Fibroblast of lung (primary cell): Measurements from ENCODE around the gene DAPK3.

ENCODE experiments used
- EZH2 ChIP-seq: IDR thresholded peaks from 2 replicates; pipeline ENCODE4 v1.5.1; 2012; ENCODE audit warnings: low read length, control low read depth, mild to moderate bottlenecking; ENCODE audit errors: missing control alignments
- TF ChIP-seq, protein P1 (sequence below), 2 donors: IDR thresholded peaks in 1 of 2; conservative IDR thresholded peaks in 1 of 2; 1 replicate in 1 of 2; 2 replicates in 1 of 2; pipeline ENCODE4 v1.5.1; 2011 to 2012; ENCODE audit warnings: low read length in 2 of 2, control low read depth in 1 of 2, inconsistent platforms in 1 of 2, low read depth in 1 of 2, mild to moderate bottlenecking in 1 of 2

DNA sequence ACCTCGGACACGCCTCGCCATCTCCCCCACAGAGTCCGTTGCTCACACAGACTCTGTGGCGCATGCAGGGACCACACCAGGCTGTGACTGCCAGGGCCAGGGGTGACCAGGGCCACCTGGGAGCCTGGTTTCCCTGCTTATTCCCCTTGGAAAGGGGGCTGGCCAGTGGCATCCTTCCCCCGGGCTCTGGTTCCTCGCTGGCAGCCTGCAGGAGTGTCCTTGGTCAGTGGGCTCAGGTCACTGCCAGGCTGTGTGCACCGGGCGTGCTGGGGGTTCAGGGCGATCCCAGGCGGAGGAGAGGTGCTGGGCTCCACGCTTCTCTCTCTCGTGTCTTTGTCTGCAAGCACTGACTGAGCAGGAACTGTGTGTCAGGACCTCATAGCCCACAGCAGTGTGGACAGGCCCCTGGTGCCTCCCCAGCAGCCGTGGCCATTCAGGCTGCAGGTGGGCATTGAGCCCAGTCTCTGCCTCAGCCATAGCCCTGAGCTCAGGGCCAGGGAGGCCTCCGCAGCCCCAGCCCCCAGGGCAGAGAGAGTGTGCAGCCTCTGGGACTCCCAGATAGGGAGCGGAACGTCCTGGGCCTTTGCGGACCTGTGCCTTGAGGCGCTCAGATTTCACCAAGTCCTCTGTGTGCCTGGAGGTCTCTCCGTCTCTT is 43.1 kb upstream of the DAPK3 start:
- TF ChIP-seq, protein P1, sequence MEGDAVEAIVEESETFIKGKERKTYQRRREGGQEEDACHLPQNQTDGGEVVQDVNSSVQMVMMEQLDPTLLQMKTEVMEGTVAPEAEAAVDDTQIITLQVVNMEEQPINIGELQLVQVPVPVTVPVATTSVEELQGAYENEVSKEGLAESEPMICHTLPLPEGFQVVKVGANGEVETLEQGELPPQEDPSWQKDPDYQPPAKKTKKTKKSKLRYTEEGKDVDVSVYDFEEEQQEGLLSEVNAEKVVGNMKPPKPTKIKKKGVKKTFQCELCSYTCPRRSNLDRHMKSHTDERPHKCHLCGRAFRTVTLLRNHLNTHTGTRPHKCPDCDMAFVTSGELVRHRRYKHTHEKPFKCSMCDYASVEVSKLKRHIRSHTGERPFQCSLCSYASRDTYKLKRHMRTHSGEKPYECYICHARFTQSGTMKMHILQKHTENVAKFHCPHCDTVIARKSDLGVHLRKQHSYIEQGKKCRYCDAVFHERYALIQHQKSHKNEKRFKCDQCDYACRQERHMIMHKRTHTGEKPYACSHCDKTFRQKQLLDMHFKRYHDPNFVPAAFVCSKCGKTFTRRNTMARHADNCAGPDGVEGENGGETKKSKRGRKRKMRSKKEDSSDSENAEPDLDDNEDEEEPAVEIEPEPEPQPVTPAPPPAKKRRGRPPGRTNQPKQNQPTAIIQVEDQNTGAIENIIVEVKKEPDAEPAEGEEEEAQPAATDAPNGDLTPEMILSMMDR (conservative IDR thresholded peaks at IDR 0.05 in 1 of 2, IDR thresholded peaks at IDR 0.05 in 1 of 2; ENCODE audit: low read depth in 1 of 2, low read length in 2 of 2), result no peak
- TF ChIP-seq EZH2, result no peak
